Measurements from ENCODE around the gene CYTH2.

DNA sequence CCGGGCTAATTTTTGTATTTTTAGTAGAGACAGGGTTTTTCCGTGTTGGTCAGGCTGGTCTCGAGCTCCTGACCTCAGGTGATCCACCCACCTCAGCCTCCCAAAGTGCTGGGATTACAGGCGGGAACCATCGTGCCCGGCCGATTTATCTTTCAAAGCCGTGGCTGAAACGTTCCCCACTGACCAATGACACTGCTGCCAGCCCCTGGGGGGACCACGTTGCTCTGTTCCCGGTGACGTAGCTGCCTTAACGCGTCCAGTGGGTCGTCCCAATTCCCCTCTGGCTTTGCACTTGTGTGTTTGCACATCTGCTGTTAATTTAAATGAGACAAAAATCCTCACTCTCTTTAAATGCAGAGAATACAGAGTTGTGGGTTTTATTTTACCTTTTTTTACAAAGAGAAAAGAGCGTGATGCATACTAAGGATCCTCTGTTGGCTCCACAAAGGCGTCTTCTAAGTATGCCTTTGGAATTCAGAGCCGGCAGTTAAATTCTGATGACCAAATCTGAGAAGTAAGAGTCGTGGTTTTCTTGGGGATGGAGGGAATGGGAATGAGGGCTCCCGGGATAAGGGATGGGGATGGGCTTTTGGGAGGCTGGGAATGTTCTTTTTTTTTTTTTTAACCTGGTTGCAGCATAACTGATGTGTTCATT lies 61.0 kb downstream of the CYTH2 start:
- TF ChIP-seq NFRKB (IDR thresholded peaks at IDR 0.05) (no peak), FOXM1 (IDR thresholded peaks at IDR 0.05; ENCODE audit: borderline replicate concordance) (no peak), FOXA1 (IDR thresholded peaks at IDR 0.05) (no peak)

Data from HEK293T (cell line).